Endothelial cell of umbilical vein (primary cell): ENCODE results near the gene ZNHIT2. TPM values are rescaled to one million over a fixed set of nuclear protein-coding genes. Genes with fewer than 3 reads are reported as not detected.

ENCODE experiments used
- BruUV-seq: library from RNA; stranded (reverse); fragments of 400-500 nt; replicated peaks from 2 replicates; lab custom pipeline; 2021; lab: Mats Ljungman, UMichigan
- CTCF ChIA-PET: fragments of 300-600, 350-600 bp; sonication (Branson Sonifier 250); formaldehyde crosslinking; loops from one replicate; lab custom pipeline; 2021; ENCODE audit warnings: antibody characterized with exemption, inconsistent platforms; lab: Charles Lee
- POLR2A ChIA-PET: fragments of 300-600, 350-600 bp; sonication (Branson Sonifier 250); formaldehyde crosslinking; loops from one replicate; lab custom pipeline; 2021; ENCODE audit warnings: antibody characterized with exemption, inconsistent platforms; lab: Charles Lee
- DNase-seq: peaks from one replicate; pipeline ENCODE4 v3.0.0-alpha.2; 2011; ENCODE audit warnings: low read depth, low spot score
- FAIRE-seq: peaks from 2 replicates; lab custom pipeline; 2011; peaks lifted over from hg19 to GRCh38; lab: Jason Lieb, UNC
- H2AFZ ChIP-seq: 2 replicates; pipeline ENCODE4 v1.6.0; 2012; ENCODE audit warnings: low read depth, low read length, control low read depth, inconsistent platforms
- H3K27ac ChIP-seq: 2 replicates; pipeline ENCODE4 v1.5.1; 2011; ENCODE audit warnings: low read depth, mild to moderate bottlenecking, control low read depth, low read length, moderate library complexity; ENCODE audit not compliant: insufficient read depth
- H3K27me3 ChIP-seq, 2 experiments: 2 replicates each; pipeline versions ENCODE4 v1.6.0 to v1.6.1; 2011; ENCODE audit warnings: low read length in 2 of 2, mixed read lengths in 1 of 2; ENCODE audit not compliant: control insufficient read depth in 2 of 2, insufficient read depth in 2 of 2
- H3K36me3 ChIP-seq, 2 experiments: 2 replicates in 1 of 2; 3 replicates in 1 of 2; pipeline ENCODE4 v1.5.1; 2011; ENCODE audit warnings: low read length in 2 of 2, mild to moderate bottlenecking in 1 of 2, moderate library complexity in 1 of 2; ENCODE audit not compliant: control insufficient read depth in 2 of 2, insufficient read depth in 2 of 2; ENCODE audit errors: extremely low read depth in 1 of 2
- H3K4me1 ChIP-seq: 3 replicates; pipeline ENCODE4 v1.5.1; 2011; ENCODE audit warnings: mild to moderate bottlenecking, low read length; ENCODE audit not compliant: control insufficient read depth, insufficient read depth; ENCODE audit errors: extremely low read depth
- H3K4me2 ChIP-seq: 2 replicates; pipeline ENCODE4 v1.6.1; 2011; ENCODE audit warnings: low read length, control low read depth, mixed read lengths; ENCODE audit not compliant: insufficient read depth
- H3K4me3 ChIP-seq, 3 experiments: fragments of 200-600 bp in 1 of 3; sonication (generic), shearing (Covaris generic) in 1 of 3; replicated peaks in 1 of 3; 2 replicates each; pipeline ENCODE4 v1.5.1; 2011 to 2016; ENCODE audit warnings: control low read depth in 3 of 3, low read length in 3 of 3, mild to moderate bottlenecking in 2 of 3, inconsistent platforms in 1 of 3, low read depth in 1 of 3, moderate library complexity in 1 of 3; ENCODE audit not compliant: insufficient read depth in 1 of 3
- H3K79me2 ChIP-seq: 2 replicates; pipeline ENCODE4 v1.6.0; 2012; ENCODE audit warnings: low read length, inconsistent platforms; ENCODE audit not compliant: control insufficient read depth, insufficient read depth
- H3K9ac ChIP-seq: replicated peaks from 2 replicates; pipeline ENCODE3; 2011; ENCODE audit warnings: low read length, control low read depth; ENCODE audit not compliant: insufficient read depth; ENCODE audit errors: extremely low read depth
- H3K9me1 ChIP-seq: replicated peaks from 3 replicates; pipeline ENCODE4 v1.6.0; 2011; ENCODE audit warnings: mild to moderate bottlenecking, low read length; ENCODE audit not compliant: control insufficient read depth, insufficient read depth; ENCODE audit errors: extremely low read depth
- H3K9me3 ChIP-seq: replicated peaks from 2 replicates; pipeline ENCODE4 v1.5.1; 2012; ENCODE audit warnings: low read length, inconsistent platforms; ENCODE audit not compliant: control insufficient read depth, insufficient read depth
- H4K20me1 ChIP-seq: replicated peaks from 2 replicates; pipeline ENCODE3; 2011; ENCODE audit warnings: mild to moderate bottlenecking, low read length; ENCODE audit not compliant: control insufficient read depth, insufficient read depth; ENCODE audit errors: extremely low read depth
- EZH2 ChIP-seq: IDR thresholded peaks from 2 replicates; pipeline ENCODE4 v1.6.1; 2012; ENCODE audit warnings: borderline replicate concordance, low read depth, mild to moderate bottlenecking, moderate library complexity, low read length, inconsistent platforms; ENCODE audit not compliant: severe bottlenecking
- GATA2 ChIP-seq: IDR thresholded peaks from 2 replicates; pipeline ENCODE4 v1.7.0; 2011; ENCODE audit warnings: low read depth, mild to moderate bottlenecking, moderate library complexity, mixed read lengths, low read length; ENCODE audit not compliant: insufficient read length, insufficient read depth
- MYC ChIP-seq: IDR thresholded peaks from one replicate; pipeline ENCODE4 v1.6.1; 2011; ENCODE audit warnings: mild to moderate bottlenecking, low read depth, low read length
- POLR2A ChIP-seq: IDR thresholded peaks from 2 replicates; pipeline ENCODE4 v1.6.1; 2012; ENCODE audit warnings: low read depth, mild to moderate bottlenecking, control low read depth, low read length
- POLR2AphosphoS5 ChIP-seq: IDR thresholded peaks from 2 replicates; pipeline ENCODE4 v1.6.1; 2012; ENCODE audit warnings: low read depth, mild to moderate bottlenecking, control low read depth, low read length, moderate library complexity; ENCODE audit not compliant: insufficient read depth
- dilution Hi-C: fragments of 300-500 bp; cut with MboI; formaldehyde crosslinking; loops from one replicate; pipeline ENCODE4 v1.15.0; 2019; ENCODE audit warnings: low sequenced_read_pairs; ENCODE audit not compliant: extremely low pct_ligation_motif_present
- intact Hi-C: fragments of 100-400 bp; cut with micrococcal nuclease; formaldehyde crosslinking; loops from one replicate; pipeline ENCODE4 v1.10.0; 2022
- polyA plus RNA-seq, 4 experiments: library from polyadenylated mRNA; depleted of rRNA in 3 of 4; stranded (reverse) in 3 of 4; unstranded in 1 of 4; fragments of >200 nt; gene quantifications; 2 replicates each; pipeline versions ENCODE4 v1.2.1 to v1.2.3, GENCODE V29; 2011 to 2012; ENCODE audit warnings: missing spikeins in 1 of 4
- total RNA-seq: library from RNA; stranded (reverse); gene quantifications from 2 replicates; pipeline ENCODE4 v1.2.3, GENCODE V29; 2021
- TF ChIP-seq, protein P1 (sequence below), 2 donors: IDR thresholded peaks; 1 replicate in 1 of 2; 2 replicates in 1 of 2; pipeline ENCODE4 v1.5.1; 2011; ENCODE audit warnings: low read length in 2 of 2, mild to moderate bottlenecking in 2 of 2, moderate library complexity in 2 of 2, control low read depth in 1 of 2, inconsistent platforms in 1 of 2, low read depth in 1 of 2; ENCODE audit not compliant: insufficient read depth in 1 of 2; ENCODE audit errors: extremely low read depth in 1 of 2

ZNHIT2 gene
- total and polyA plus RNA-seq, 2 donors (not counting 3 experiments of a cell fraction or from before 2014, with no cell fraction given): 7.1 to 9.0 TPM

DNA sequence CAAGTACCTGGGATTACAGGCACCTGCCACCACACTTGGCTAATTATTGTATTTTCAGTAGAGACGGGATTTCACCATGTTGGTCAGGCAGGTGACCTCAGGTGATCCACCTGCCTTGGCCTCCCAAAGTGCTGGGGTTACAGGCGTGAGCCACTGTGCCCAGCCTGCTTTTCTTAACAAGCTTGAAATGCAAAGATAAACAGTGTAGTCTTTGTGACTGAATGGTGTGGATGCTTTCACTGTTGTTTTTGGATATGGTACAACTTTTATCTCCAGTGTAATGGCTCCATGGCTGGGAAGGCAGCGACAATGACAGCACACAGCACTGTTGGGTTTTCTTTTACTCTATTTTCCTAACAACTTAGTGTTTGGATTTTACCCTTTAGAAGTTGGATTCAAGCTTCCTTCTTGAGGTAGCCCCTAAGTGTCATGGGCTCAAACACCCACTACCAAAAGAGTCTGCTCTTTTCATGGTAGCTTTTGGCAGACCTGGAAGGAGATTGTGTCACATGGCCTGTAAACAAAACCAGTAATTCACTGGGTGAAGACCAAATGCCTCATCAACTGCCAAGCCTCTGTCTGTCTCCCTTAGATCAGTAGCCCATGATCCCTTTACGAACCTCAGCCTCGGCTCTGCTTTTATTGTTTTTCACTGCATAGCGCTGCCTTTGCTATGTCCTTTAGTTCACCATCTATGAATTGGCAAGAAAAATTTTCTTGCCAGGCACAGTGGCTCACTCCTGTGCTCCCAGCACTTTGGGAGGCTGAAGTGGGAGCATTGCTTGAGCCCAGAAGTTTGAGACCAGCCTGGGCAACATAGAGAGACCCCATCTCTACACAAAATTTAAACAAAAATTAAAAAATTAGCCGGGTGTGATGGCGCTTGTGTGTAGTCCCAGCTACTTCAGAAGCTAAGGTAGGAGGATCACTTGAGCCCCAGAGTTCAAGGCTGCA is 15.1 kb downstream of the ZNHIT2 start:
- H3K27ac ChIP-seq: no peak overlapping the region
- H3K27me3 ChIP-seq: no peaks in the 10 kb centered on the region
- no peaks in the 10 kb centered on the region for H3K9me3 ChIP-seq
- no peak overlapping the region for H3K4me2 ChIP-seq
- H3K4me1 ChIP-seq: peaks cover 4% of the 10 kb centered on the region
- POLR2A ChIA-PET: interaction anchor here (0.7 kb wide), 1 partner anchor 17 kb away, joined by 4 read pairs; no protein-coding TSS in a partner anchor
- H2AFZ ChIP-seq: no peak overlapping the region
- CTCF ChIA-PET: interaction anchor here (0.6 to 3.5 kb wide), 6 partner anchors 9 to 173 kb away, joined by 3 to 22 read pairs (median 4); partner anchors contain the start of genes ARL2, FAU, MRPL49 and TM7SF2
- no peak overlapping the region for H3K9ac ChIP-seq
- H3K79me2 ChIP-seq: peaks cover 11% of the 10 kb centered on the region
- H3K9me1 ChIP-seq: no peaks in the 10 kb centered on the region
- DNase-seq (peak; percentile 48), FAIRE-seq (peak; percentile 67)
- H4K20me1 ChIP-seq: no peaks in the 10 kb centered on the region
- no TSS peak for BruUV-seq
- intact Hi-C loops (no loop called here), dilution Hi-C loops (no loop called here)
- no peak for TF ChIP-seq POLR2A
- no peak for TF ChIP-seq POLR2AphosphoS5
- TF ChIP-seq EZH2: no peak
- TF ChIP-seq, protein P1, sequence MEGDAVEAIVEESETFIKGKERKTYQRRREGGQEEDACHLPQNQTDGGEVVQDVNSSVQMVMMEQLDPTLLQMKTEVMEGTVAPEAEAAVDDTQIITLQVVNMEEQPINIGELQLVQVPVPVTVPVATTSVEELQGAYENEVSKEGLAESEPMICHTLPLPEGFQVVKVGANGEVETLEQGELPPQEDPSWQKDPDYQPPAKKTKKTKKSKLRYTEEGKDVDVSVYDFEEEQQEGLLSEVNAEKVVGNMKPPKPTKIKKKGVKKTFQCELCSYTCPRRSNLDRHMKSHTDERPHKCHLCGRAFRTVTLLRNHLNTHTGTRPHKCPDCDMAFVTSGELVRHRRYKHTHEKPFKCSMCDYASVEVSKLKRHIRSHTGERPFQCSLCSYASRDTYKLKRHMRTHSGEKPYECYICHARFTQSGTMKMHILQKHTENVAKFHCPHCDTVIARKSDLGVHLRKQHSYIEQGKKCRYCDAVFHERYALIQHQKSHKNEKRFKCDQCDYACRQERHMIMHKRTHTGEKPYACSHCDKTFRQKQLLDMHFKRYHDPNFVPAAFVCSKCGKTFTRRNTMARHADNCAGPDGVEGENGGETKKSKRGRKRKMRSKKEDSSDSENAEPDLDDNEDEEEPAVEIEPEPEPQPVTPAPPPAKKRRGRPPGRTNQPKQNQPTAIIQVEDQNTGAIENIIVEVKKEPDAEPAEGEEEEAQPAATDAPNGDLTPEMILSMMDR (IDR thresholded peaks at IDR 0.05; ENCODE audit: extremely low read depth in 1 of 2, insufficient read depth in 1 of 2, low read depth in 1 of 2, low read length in 2 of 2): no peak
- TF ChIP-seq GATA2: no peak
- TF ChIP-seq MYC: no peak
- no peak overlapping the region for H3K4me3 ChIP-seq
- H3K36me3 ChIP-seq: peaks cover 0 to 2% of the 10 kb centered on the region in 2 experiments
